GM18870 (cell line): ENCODE data around the gene CCNT2.
"Not testable (repeated sequence)": the region's sequence is repeated elsewhere in the genome, so short reads cannot be mapped to it uniquely, and the experiment has no call there.

Experiments used
- ATAC-seq: cut with Tn5 transposase; IDR thresholded peaks from one replicate; pipeline ENCODE4 v1.9.1; 2021; ENCODE audit warnings: moderate library complexity; ENCODE audit not compliant: unreplicated experiment

Gene CCNT2

GRCh38 chr2:134973241-134974138 is 54.9 kb downstream of the CCNT2 start:
- ATAC-seq, result no peak

DNA sequence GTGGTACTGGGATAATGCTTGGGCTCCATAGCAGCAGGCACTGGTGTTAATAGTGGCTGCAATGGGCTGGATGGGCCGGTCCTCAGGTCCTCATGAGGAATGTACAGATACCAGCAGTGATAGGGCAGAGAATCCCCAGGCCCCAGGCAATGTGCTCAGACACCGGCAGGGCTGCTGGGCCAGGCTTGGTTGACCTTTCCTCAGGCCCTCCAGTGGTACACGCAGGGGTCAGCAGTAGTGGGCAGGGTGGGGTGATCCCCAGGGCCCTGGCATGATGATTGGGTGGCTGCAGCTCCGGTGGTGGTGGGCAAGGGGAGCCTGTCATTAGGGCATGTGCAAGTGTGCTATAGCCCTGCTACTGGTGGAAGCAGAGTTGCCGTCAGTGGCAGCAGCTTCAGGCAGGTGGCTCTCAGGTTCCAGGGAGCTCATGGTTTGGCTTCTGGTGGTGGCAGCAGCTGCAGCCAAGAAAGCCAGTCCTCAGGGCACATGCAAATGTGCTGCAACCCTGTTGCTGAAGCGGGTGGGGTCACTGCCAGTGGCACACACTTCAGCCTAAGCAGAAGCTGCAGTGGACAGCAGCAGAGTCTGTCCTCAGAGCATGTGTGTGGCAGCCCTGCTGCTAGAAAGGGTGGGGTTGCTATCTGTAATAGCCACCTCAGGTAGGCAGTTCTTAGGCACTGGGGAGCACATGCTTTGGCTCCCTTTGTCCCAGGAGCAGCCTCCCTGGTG is 56.8 kb downstream of the CCNT2 start:
- ATAC-seq, result no peak

- no peak for ATAC-seq
These were observed 57.6 kb downstream of the CCNT2 start for GRCh38 chr2:134976074-134976702.

- not testable (repeated sequence) for ATAC-seq
These were observed 58.5 kb downstream of the CCNT2 start for GRCh38 chr2:134977104-134977503.

- no peak for ATAC-seq
These were observed 60.6 kb downstream of the CCNT2 start for GRCh38 chr2:134979221-134979620.

GRCh38 chr2:134980639-134981038 is 62.0 kb downstream of the CCNT2 start:
- no peak for ATAC-seq

DNA sequence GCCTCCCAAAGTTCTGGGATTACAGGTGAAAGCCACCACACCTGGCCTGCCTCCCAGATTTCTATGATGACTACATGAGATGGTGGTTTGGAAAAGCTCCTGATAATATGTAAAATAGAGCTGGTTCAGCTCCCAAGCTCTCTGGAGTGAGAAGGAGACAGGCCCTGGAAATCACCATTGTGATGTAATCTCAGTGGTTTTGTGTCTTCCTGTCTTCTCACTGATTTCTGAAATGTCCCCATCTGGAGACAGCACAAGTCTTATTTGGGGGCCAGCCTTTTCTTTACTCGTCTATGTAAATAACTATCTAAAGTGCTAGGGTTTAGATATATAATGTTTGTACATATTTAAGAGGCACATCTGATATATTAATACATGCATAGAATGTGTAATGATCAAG is 64.0 kb downstream of the CCNT2 start:
- ATAC-seq, result no peak

DNA sequence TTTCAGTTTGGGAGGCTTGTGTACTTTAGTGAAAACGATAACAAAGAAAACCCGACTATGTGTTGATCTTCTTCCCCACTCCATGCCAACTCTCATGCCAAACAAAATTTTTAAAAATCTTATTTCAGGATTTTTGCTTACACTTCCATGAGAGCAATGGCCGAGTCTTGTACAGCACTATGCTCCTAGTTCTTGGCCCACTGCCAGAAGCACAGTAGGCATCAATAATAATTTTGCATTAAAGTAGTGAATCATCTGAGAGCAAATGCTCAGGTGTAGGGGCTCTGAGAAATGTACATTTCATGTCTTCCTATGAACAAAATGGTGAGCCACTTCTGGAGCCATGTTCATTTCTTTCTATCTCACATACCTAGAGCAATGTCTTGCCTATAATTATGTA is 66.4 kb downstream of the CCNT2 start:
- no peak for ATAC-seq

GRCh38 chr2:134988994-134989605 is 70.5 kb downstream of the CCNT2 start:
- ATAC-seq, result no peak

GRCh38 chr2:134999521-134999920 is 80.9 kb downstream of the CCNT2 start:
- ATAC-seq, result no peak

GRCh38 chr2:135002836-135003235 is 84.2 kb downstream of the CCNT2 start:
- ATAC-seq, result no peak

DNA sequence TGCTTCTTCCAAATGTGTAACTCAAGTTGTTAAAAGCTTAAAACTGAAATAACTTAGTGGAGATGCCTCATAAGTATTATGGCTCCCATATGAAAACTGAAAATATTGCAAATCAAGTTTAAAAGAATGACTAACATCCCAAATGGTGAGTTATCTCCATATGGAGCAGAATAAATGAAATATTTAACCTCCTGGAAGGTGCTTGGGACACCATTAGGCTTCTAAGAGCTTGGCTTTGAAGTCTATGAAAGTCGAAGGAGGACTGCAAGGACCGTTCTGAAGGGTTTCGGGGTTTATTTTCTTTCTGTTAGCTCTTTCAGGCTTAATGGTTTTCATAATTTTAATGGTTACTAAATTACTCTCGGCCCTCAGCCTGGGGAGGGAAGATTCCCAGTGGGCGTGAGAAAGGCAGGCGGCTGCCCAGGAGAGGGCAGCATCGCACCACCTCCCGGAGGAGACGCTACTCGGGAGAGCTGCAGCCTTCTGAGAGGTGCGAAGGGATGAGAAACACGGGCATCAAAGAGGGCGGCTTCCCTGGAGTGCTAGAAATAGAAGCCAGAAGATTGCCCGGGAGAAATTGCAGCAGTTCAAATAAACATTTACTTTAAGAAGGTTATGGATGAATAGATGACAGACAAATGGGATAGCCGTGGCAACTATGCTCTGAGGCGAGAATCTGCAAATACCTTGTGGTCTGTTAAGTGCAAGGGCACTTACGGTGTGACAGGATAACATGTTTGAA is 85.6 kb downstream of the CCNT2 start:
- peak; percentile 69 for ATAC-seq

- no peak for ATAC-seq
These were observed 87.1 kb downstream of the CCNT2 start for GRCh38 chr2:135005753-135006152.
